Heart left ventricle (tissue), 16 donors: ENCODE measurements around the gene AHDC1. TPM values are rescaled to one million over a fixed set of nuclear protein-coding genes. Genes with fewer than 3 reads are reported as not detected.
"Not testable (repeated sequence)": the region's sequence is repeated elsewhere in the genome, so short reads cannot be mapped to it uniquely, and the experiment has no call there.

Experiments used
- ATAC-seq, 4 donors: fragments of 200-7000 bp; cut with Tn5 transposase; one replicate each; pipeline ENCODE4 v1.9.1; 2020 to 2022; ENCODE audit warnings: moderate library complexity in 4 of 4, mild to moderate bottlenecking in 3 of 4, moderate number of reproducible peaks in 1 of 4
- DNase-seq, 5 donors: peaks; one replicate each; pipeline ENCODE4 v3.0.0-alpha.2; 2020
- H3K27ac ChIP-seq, 12 donors: fragments of 200-600 bp; sonication (generic) in 4 of 12; one replicate each; pipeline versions ENCODE4 v1.5.0 to v1.8.0; 2016 to 2022; ENCODE audit warnings: mild to moderate bottlenecking in 2 of 12
- H3K27me3 ChIP-seq, 9 donors: fragments of 200-600 bp; sonication (generic) in 2 of 9; one replicate each; pipeline versions ENCODE4 v1.5.1 to v1.8.0; 2016 to 2022; ENCODE audit warnings: mild to moderate bottlenecking in 3 of 9
- H3K36me3 ChIP-seq, 9 donors: fragments of 200-600 bp; sonication (generic) in 2 of 9; one replicate each; pipeline versions ENCODE4 v1.5.0 to v1.8.0; 2018 to 2022; ENCODE audit warnings: mild to moderate bottlenecking in 2 of 9
- H3K4me1 ChIP-seq, 12 donors: fragments of 200-600 bp; sonication (generic) in 4 of 12; one replicate each; pipeline versions ENCODE4 v1.5.0 to v1.8.0; 2016 to 2022; ENCODE audit warnings: mild to moderate bottlenecking in 3 of 12
- H3K4me3 ChIP-seq, 12 donors: fragments of 200-600 bp; sonication (generic) in 4 of 12; one replicate each; pipeline versions ENCODE4 v1.5.0 to v1.8.0; 2017 to 2022; ENCODE audit warnings: mild to moderate bottlenecking in 9 of 12, moderate library complexity in 4 of 12
- H3K9me3 ChIP-seq, 12 donors: fragments of 200-600 bp; sonication (generic) in 4 of 12; one replicate each; pipeline versions ENCODE4 v1.5.0 to v1.8.0; 2016 to 2022; ENCODE audit warnings: mild to moderate bottlenecking in 1 of 12
- POLR2A ChIP-seq, 2 donors: fragments of 450-650 bp; IDR thresholded peaks; one replicate each; pipeline ENCODE4 v1.6.1; 2017; ENCODE audit warnings: antibody characterized with exemption in 2 of 2, mild to moderate bottlenecking in 2 of 2, moderate library complexity in 2 of 2
- WGBS, 4 donors: extraction: QIAGEN DNeasy Blood & Tissue Kit in 2 of 4; methylation state at CpG; one replicate each; pipeline versions ENCODE4 v1.1.5 to v1.1.7; 2013 to 2018; 5-methylcytosine and 5-hydroxymethylcytosine counted together
- intact Hi-C, 10 donors: fragments of 100-400 bp; cut with DNase I; formaldehyde crosslinking; loops; one replicate each; pipeline versions ENCODE4 v1.11.1 to v1.14.2; 2022
- polyA plus RNA-seq, 2 donors: library from polyadenylated mRNA; stranded (reverse); fragments of 200-250 nt; gene quantifications; one replicate each; pipeline ENCODE4 v1.2.3, GENCODE V29; 2013
- total RNA-seq, 9 donors: library from RNA; depleted of rRNA in 2 of 9; stranded (reverse); fragments of >200 nt in 2 of 9; fragmentation: NEBNext Ultra II Directional in 3 of 9; extraction: Animal tissue kit (Norgen Biotek cat#: 25700) in 3 of 9; gene quantifications; one replicate each; pipeline versions ENCODE4 v1.1.0 to v1.2.4, GENCODE V29; 2016 to 2023
- TF ChIP-seq, protein P1 (sequence below), 12 donors: fragments of 200-600 bp; sonication (generic) in 4 of 12; IDR thresholded peaks; one replicate each; pipeline versions ENCODE4 v1.5.0 to v1.8.0; 2018 to 2022; ENCODE audit warnings: antibody characterized with exemption in 12 of 12, mild to moderate bottlenecking in 5 of 12
- donor health status: ischemic (EF 13 %, LVEDD 7.1; RV severe dilation, severe dysfunction).
- donor health status: healthy with polysubstance abuse.
- donor health status: DM: no; HTN: yes; CAD: no.
- donor health status: DM: no; HTN: no; CAD: no.
- donor health status: ischemic (EF 25% LVEDD 6.9; RV normal size, moderate dysfunction).
- donor health status: ischemic (EF 25% LVEDD 5.7; RV mildly dilated, moderate dysfunction).
- donor health status: healthy.
- donor health status: DM: yes; HTN: yes; CAD: no.
- donor health status: ischemic (EF 35%, LVEDD 5.7; RV mildly dilated, moderate dysfunction).
- donor health status: nonischemic (EF 11% LVEDD 7.7; RV severe dilation, severe dysfunction).
- donor health status: DM: yes; HTN: yes; CAD: no.
- donor health status: PGD.
- donor health status: ischemic (EF 29% LVEDD 5.4; RV normal size, mild dysfunction).
- donor health status: nonischemic (EF 23%, LVEDD 6.1; RV moderate dilation, normal function).

AHDC1 gene
- total and polyA plus RNA-seq, 11 donors = 25.8 to 50.2 (median 42.1) TPM

DNA sequence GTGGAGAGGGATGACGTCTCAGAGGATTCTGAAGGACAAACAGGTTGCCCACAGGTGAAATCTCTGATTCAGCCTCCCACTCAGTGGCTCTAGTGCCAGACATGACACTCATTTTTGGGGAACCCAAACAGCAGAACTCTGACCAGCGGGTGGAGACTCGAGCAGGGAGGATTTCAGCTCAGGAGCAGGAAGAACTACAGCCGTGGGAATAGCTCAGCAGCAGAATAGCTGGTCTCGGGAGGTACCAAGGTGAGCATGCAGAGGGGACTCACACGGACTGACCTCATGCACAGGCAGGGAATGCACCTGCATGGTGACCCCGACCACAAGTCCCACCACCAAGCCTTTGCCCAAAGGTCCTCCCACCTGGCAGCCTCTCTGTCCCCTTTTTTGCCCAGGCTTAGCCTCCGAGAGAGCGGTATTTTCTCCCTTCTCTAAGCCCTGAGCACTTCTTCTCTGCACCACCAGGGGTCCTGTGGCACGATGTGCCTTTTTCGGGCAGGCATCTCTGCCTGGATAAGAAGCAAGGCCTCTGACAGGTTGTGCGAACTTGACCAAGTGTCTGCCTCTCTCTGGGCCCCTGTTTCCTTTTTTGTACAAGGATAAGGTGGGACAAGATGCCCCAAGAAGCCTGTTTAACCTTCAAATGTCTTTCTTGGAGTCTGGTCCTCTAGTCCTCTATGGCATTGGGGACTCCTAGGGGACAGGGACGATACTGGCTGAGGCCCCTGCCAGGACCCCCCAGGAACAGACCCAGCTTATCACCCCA, 39.8 kb upstream of the AHDC1 start:
- TF ChIP-seq, protein P1, sequence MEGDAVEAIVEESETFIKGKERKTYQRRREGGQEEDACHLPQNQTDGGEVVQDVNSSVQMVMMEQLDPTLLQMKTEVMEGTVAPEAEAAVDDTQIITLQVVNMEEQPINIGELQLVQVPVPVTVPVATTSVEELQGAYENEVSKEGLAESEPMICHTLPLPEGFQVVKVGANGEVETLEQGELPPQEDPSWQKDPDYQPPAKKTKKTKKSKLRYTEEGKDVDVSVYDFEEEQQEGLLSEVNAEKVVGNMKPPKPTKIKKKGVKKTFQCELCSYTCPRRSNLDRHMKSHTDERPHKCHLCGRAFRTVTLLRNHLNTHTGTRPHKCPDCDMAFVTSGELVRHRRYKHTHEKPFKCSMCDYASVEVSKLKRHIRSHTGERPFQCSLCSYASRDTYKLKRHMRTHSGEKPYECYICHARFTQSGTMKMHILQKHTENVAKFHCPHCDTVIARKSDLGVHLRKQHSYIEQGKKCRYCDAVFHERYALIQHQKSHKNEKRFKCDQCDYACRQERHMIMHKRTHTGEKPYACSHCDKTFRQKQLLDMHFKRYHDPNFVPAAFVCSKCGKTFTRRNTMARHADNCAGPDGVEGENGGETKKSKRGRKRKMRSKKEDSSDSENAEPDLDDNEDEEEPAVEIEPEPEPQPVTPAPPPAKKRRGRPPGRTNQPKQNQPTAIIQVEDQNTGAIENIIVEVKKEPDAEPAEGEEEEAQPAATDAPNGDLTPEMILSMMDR (IDR thresholded peaks at IDR 0.05) = peak; percentile 71 to 85 (median 77)
- TF ChIP-seq POLR2A (IDR thresholded peaks at IDR 0.05) = no peak
- Histone ChIP-seq H3K36me3 (no peaks in the 10 kb centered on the region), H3K27me3 (no peaks in the 10 kb centered on the region), H3K27ac (no peak overlapping the region), H3K9me3 (no peaks in the 10 kb centered on the region), H3K4me1 (peaks cover 0 to 34% (median 11%) of the 10 kb centered on the region in 12 donors), H3K4me3 (no peak overlapping the region)
- DNase-seq = peak in 3 of 5 donors; percentile 64 to 73 (median 71)
- 35 to 46% (median 36%) methylated on average over 12 to 13 of the region's 13 CpGs for WGBS, 4 donors
- intact Hi-C loops = loop anchor here in 3 of 10 donors (1.0 to 2.0 kb wide), 2 partner anchors 19 to 20 kb away; no protein-coding TSS in a partner anchor
- ATAC-seq = peak in 3 of 4 donors; percentile 65 to 77 (median 73)

DNA sequence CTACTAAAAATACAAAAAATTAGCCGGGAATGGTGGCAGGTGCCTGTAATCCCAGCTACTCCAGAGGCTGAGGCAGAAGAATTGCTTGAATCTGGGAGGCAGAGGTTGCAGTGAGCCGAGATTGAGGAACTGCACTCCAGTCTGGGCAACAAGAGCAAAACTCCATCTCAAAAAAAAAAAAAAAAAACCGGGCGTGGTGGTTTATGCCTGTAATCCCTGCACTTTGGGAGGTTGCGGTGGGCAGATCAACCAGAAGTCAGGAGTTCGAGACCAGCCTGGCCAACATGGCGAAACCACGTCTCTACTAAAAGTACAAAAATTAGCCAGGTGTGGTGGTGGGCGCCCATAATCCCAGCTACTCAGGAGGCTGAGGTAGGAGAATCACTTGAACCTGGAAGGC, 36.6 kb upstream of the AHDC1 start:
- H3K27me3 ChIP-seq, H3K9me3 ChIP-seq, ATAC-seq, intact Hi-C loops, H3K27ac ChIP-seq, H3K36me3 ChIP-seq, DNase-seq, H3K4me3 ChIP-seq: not testable (repeated sequence)
- peaks cover 0 to 28% (median 0%) of the 10 kb centered on the region in 12 donors for H3K4me1 ChIP-seq
- WGBS, 4 donors = 90 to 95% (median 92%) methylated on average over 9 of the region's 9 CpGs

DNA sequence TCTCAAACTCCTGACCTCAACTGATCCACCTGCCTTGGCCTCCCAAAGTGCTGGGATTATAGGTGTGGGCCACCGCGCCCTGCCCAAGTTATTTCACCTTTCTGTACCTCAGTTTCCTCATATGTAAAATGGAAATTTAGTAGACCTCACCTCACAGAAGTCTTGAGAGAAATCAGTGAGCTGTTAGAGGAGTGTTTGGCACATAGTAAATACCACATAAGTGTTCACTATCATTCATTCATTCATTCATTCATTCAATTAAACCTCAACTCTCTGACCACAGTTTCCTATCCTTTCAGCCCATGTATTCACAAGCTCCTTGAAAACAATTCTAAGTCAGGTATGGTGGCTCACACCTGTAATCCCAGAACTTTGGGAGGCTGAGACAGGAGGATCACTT, 34.9 kb upstream of the AHDC1 start:
- no peaks in the 10 kb centered on the region for H3K9me3 ChIP-seq
- no peak for TF ChIP-seq POLR2A (IDR thresholded peaks at IDR 0.05)
- TF ChIP-seq, protein P1 (IDR thresholded peaks at IDR 0.05) = no peak
- H3K36me3 ChIP-seq = no peaks in the 10 kb centered on the region
- peaks cover 0 to 5% (median 0%) of the 10 kb centered on the region in 9 donors for H3K27me3 ChIP-seq
- no peak overlapping the region for H3K27ac ChIP-seq
- no peak for DNase-seq
- H3K4me3 ChIP-seq = no peak overlapping the region
- peaks cover 0 to 32% (median 9%) of the 10 kb centered on the region in 12 donors for H3K4me1 ChIP-seq
- WGBS, 4 donors = 96 to 100% (median 97%) methylated on average over 2 of the region's 2 CpGs
- intact Hi-C loops = no loop called here
- ATAC-seq = no peak

DNA sequence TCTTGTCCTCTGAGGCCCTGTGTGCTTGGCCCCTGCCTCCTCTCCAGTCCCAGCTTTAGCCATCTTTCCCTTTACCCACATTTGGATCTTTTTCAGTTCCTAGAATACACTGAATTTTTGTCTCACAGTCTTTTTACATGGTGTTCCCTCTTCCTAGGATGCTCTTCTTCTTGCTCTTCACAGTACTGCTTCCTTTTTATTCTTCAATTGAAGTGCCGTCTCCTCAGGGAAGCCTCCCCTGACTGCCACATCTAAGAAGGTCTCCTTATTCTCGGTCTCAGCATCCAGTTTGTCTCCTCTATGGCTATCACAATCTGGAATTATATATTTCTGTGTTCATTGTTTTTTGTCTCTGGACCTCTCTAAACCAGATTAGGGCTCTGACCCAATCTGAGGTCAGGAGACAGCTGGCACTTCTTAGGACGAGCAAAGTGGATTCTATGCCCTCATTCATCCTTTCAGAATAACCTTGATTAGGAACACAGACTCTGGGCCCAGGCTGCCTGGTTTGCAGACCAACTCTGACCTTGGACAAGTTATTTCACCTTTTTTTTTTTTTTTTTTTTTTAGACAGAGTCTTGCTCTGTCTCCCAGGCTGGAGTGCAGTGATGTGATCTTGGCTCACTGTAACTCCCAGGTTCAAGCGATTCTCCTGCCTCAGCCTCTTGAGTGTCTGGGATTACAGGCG, 34.2 kb upstream of the AHDC1 start:
- peaks cover 0 to 34% (median 13%) of the 10 kb centered on the region in 12 donors for H3K4me1 ChIP-seq
- intact Hi-C loops = no loop called here
- TF ChIP-seq, protein P1 (IDR thresholded peaks at IDR 0.05) = no peak
- no peak for TF ChIP-seq POLR2A (IDR thresholded peaks at IDR 0.05)
- H3K9me3 ChIP-seq = no peaks in the 10 kb centered on the region
- no peak overlapping the region for H3K27ac ChIP-seq
- 56 to 71% (median 65%) methylated on average over 5 of the region's 5 CpGs for WGBS, 4 donors
- ATAC-seq (no peak), DNase-seq (no peak)
- peaks cover 0 to 5% (median 0%) of the 10 kb centered on the region in 9 donors for H3K27me3 ChIP-seq
- H3K4me3 ChIP-seq = no peak overlapping the region
- H3K36me3 ChIP-seq = no peaks in the 10 kb centered on the region
